GM21723 (cell line): ENCODE data around the gene NT5DC4.

ENCODE experiments used
- ATAC-seq: cut with Tn5 transposase; IDR thresholded peaks from one replicate; pipeline ENCODE4 v1.9.1; 2021; ENCODE audit warnings: mild to moderate bottlenecking, moderate library complexity; ENCODE audit not compliant: unreplicated experiment

NT5DC4 gene

GRCh38 chr2:112751451-112752197 lies 30.8 kb downstream of the NT5DC4 start:
- no peak for ATAC-seq

GRCh38 chr2:112752667-112753066 lies 31.8 kb downstream of the NT5DC4 start:
- ATAC-seq, result no peak

GRCh38 chr2:112754564-112754963 lies 33.7 kb downstream of the NT5DC4 start:
- ATAC-seq, result no peak

GRCh38 chr2:112755444-112755843 lies 34.6 kb downstream of the NT5DC4 start:
- ATAC-seq, result no peak

- ATAC-seq, result no peak
Measured at GRCh38 chr2:112756207-112756606, 35.4 kb downstream of the NT5DC4 start.

GRCh38 chr2:112757265-112757664 lies 36.4 kb downstream of the NT5DC4 start:
- ATAC-seq, result no peak

- no peak for ATAC-seq
Measured at GRCh38 chr2:112758711-112759110, 37.9 kb downstream of the NT5DC4 start.

GRCh38 chr2:112760149-112760548 lies 39.3 kb downstream of the NT5DC4 start:
- ATAC-seq, result no peak

GRCh38 chr2:112762276-112762675 lies 41.5 kb downstream of the NT5DC4 start:
- no peak for ATAC-seq

GRCh38 chr2:112764071-112765044 lies 43.5 kb downstream of the NT5DC4 start, which contains the start of gene CKAP2L:
CKAP2L (minus strand) TSS chr2:112764609; CDS start chr2:112764598, 11 bp downstream.
- ATAC-seq, result peak; percentile 98

- ATAC-seq, result no peak
Measured at GRCh38 chr2:112765251-112765650, 44.4 kb downstream of the NT5DC4 start.

- no peak for ATAC-seq
Measured at GRCh38 chr2:112767693-112768330, 47.0 kb downstream of the NT5DC4 start.

- no peak for ATAC-seq
Measured at GRCh38 chr2:112768432-112768831, 47.6 kb downstream of the NT5DC4 start.

- no peak for ATAC-seq
Measured at GRCh38 chr2:112772322-112772721, 51.5 kb downstream of the NT5DC4 start.

- ATAC-seq, result no peak
Measured at GRCh38 chr2:112772911-112773475, 52.2 kb downstream of the NT5DC4 start.

GRCh38 chr2:112773556-112773955 lies 52.7 kb downstream of the NT5DC4 start:
- no peak for ATAC-seq

GRCh38 chr2:112774536-112775285 lies 53.9 kb downstream of the NT5DC4 start:
- ATAC-seq, result no peak

- ATAC-seq, result no peak
Measured at GRCh38 chr2:112776113-112776512, 55.3 kb downstream of the NT5DC4 start.

GRCh38 chr2:112777036-112777435 lies 56.2 kb downstream of the NT5DC4 start:
- ATAC-seq, result no peak

GRCh38 chr2:112779598-112779997 lies 58.8 kb downstream of the NT5DC4 start:
- ATAC-seq, result no peak
